A673 (cell line): ENCODE measurements around the gene ANK3. TPM values are rescaled to one million over a fixed set of nuclear protein-coding genes. Genes with fewer than 3 reads are reported as not detected.
A peak's percentile ranks its signal among the peaks of the same experiment; 100 is the strongest.

Experiments used
- BruUV-seq: library from RNA; stranded (reverse); fragments of 400-500 nt; replicated peaks from 2 replicates; lab custom pipeline; 2021; lab: Mats Ljungman, UMichigan
- CTCF ChIA-PET: fragments of 300-600 bp; sonication (Branson Sonifier 250); formaldehyde crosslinking; loops from one replicate; lab custom pipeline; 2022; ENCODE audit warnings: antibody characterized with exemption; lab: Charles Lee
- POLR2A ChIA-PET: fragments of 300-600 bp; sonication (Branson Sonifier 250); formaldehyde crosslinking; loops from one replicate; lab custom pipeline; 2022; ENCODE audit warnings: antibody characterized with exemption; ENCODE audit not compliant: low non-redundant PET; lab: Charles Lee
- DNase-seq: peaks from one replicate; pipeline ENCODE4 v3.0.0-alpha.2; 2015; ENCODE audit warnings: low spot score
- H3K27ac ChIP-seq: fragments of 200-600 bp; sonication (generic); 2 replicates; pipeline ENCODE4 v1.5.1; 2016; ENCODE audit warnings: mixed run types, low read depth, mild to moderate bottlenecking, mixed read lengths, antibody characterized with exemption, low read length; ENCODE audit not compliant: poor library complexity, severe bottlenecking
- H3K27me3 ChIP-seq: fragments of 200-600 bp; sonication (generic); replicated peaks from 2 replicates; pipeline ENCODE4 v1.6.1; 2017; ENCODE audit warnings: mixed run types, low read depth, mild to moderate bottlenecking, mixed read lengths, antibody characterized with exemption, low read length; ENCODE audit not compliant: insufficient read depth, poor library complexity
- H3K36me3 ChIP-seq: fragments of 200-600 bp; sonication (generic); 2 replicates; pipeline ENCODE4 v1.6.1; 2016; ENCODE audit warnings: mixed run types, mild to moderate bottlenecking, mixed read lengths, antibody characterized with exemption, low read length; ENCODE audit not compliant: insufficient read depth, poor library complexity, severe bottlenecking
- H3K4me1 ChIP-seq: fragments of 200-600 bp; sonication (generic); 2 replicates; pipeline ENCODE4 v1.6.1; 2017; ENCODE audit warnings: mixed run types, mild to moderate bottlenecking, mixed read lengths, antibody characterized with exemption, low read length; ENCODE audit not compliant: insufficient read depth, poor library complexity, severe bottlenecking
- H3K4me3 ChIP-seq: fragments of 200-600 bp; sonication (generic); 2 replicates; pipeline ENCODE4 v1.5.1; 2016; ENCODE audit warnings: low read depth, mixed run types, mild to moderate bottlenecking, mixed read lengths, low read length; ENCODE audit not compliant: poor library complexity, severe bottlenecking
- H3K9me3 ChIP-seq: fragments of 200-600 bp; sonication (generic); 2 replicates; pipeline ENCODE4 v1.6.1; 2016; ENCODE audit warnings: mixed run types, low read depth, mild to moderate bottlenecking, mixed read lengths, antibody characterized with exemption, low read length; ENCODE audit not compliant: poor library complexity, severe bottlenecking
- CTCF ChIP-seq: fragments of 300-800, 200-600 bp; sonication (generic); conservative IDR thresholded peaks from 2 replicates; pipeline ENCODE4 v1.5.1; 2017; ENCODE audit warnings: low read depth, mild to moderate bottlenecking, antibody characterized with exemption, low read length, moderate library complexity, mixed read lengths
- EZH2 ChIP-seq: fragments of 200-600 bp; sonication (generic); IDR thresholded peaks from 2 replicates; pipeline ENCODE4 v1.6.1; 2017; ENCODE audit warnings: borderline replicate concordance, low read depth, mild to moderate bottlenecking, mixed read lengths, antibody characterized with exemption, low read length; ENCODE audit not compliant: poor library complexity, severe bottlenecking
- intact Hi-C: fragments of 100-400 bp; cut with micrococcal nuclease; formaldehyde crosslinking; loops from one replicate; pipeline ENCODE4 v1.10.0; 2022; ENCODE audit not compliant: unreplicated experiment
- total RNA-seq: library from RNA; stranded (reverse); gene quantifications from 2 replicates; pipeline ENCODE4 v1.2.3, GENCODE V29; 2021

The ANK3 gene
- total RNA-seq, 1 experiment from 2014 or later, result 13.5 TPM

- no peak for TF ChIP-seq CTCF
- TF ChIP-seq EZH2, result no peak
- H3K4me3 ChIP-seq, result no peak overlapping the region
- H3K9me3 ChIP-seq, result no peaks in the 10 kb centered on the region
- peak; percentile 31 for DNase-seq
- POLR2A ChIA-PET, result no interaction called here
- no peaks in the 10 kb centered on the region for H3K36me3 ChIP-seq
- CTCF ChIA-PET, result no interaction called here
- no peaks in the 10 kb centered on the region for H3K27me3 ChIP-seq
- BruUV-seq, result no TSS peak
- intact Hi-C loops, result no loop called here
- peaks cover 12% of the 10 kb centered on the region for H3K4me1 ChIP-seq
- H3K27ac ChIP-seq, result no peak overlapping the region
These were observed 109.2 kb downstream of the ANK3 start for GRCh38 chr10:60280475-60280874.

DNA sequence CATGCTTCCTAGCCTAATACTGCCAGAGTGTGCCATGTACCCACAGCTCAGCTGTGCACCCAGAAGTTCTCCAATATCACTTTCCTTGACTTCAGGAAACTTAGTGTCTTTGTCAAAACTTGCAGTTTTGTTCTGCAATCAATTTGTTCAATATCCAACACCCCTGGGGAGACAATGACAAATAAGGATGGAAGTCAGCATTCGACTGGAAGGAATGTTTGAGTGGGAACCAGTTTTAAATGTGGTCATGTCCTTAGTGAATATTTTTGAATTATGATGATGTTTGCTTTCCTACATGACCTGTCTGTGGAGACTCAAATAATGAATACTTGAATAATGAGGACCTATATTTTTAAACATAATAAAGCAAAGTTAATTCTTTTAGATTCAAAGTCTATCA is 112.0 kb downstream of the ANK3 start:
- no peak overlapping the region for H3K4me3 ChIP-seq
- no peak overlapping the region for H3K27ac ChIP-seq
- no peaks in the 10 kb centered on the region for H3K27me3 ChIP-seq
- no peaks in the 10 kb centered on the region for H3K9me3 ChIP-seq
- ChIA-PET POLR2A (no interaction called here), CTCF (no interaction called here)
- peaks cover 12% of the 10 kb centered on the region for H3K4me1 ChIP-seq
- TF ChIP-seq CTCF (no peak), EZH2 (no peak)
- BruUV-seq, result no TSS peak
- H3K36me3 ChIP-seq, result no peaks in the 10 kb centered on the region
- intact Hi-C loops, result no loop called here
- DNase-seq, result no peak

DNA sequence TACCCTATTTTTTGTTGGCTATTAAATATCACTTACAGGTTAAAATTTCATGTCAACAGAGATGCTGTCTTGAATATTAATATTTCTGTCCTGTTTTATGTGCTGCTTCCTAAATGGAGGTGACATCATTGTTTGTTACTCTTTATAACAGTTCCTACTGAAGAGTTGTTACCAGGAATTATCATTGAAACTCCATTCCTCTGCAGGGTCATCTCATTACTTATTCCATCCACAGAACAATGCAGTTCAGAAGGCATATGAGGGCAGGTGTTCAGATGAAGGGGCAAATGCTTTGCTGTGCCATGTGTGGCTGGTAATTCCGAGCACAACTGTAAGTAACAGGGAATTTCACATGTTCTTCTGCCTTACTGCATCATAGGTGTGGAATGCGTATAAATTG is 113.4 kb downstream of the ANK3 start:
- ChIA-PET POLR2A (no interaction called here), CTCF (no interaction called here)
- H3K27me3 ChIP-seq, result no peaks in the 10 kb centered on the region
- BruUV-seq, result no TSS peak
- TF ChIP-seq EZH2 (no peak), CTCF (no peak)
- H3K36me3 ChIP-seq, result no peaks in the 10 kb centered on the region
- H3K9me3 ChIP-seq, result no peaks in the 10 kb centered on the region
- intact Hi-C loops, result no loop called here
- no peak overlapping the region for H3K4me3 ChIP-seq
- H3K27ac ChIP-seq, result no peak overlapping the region
- peaks cover 8% of the 10 kb centered on the region for H3K4me1 ChIP-seq
- no peak for DNase-seq
